Endothelial cell of umbilical vein (primary cell): ENCODE data around the gene C1orf105. TPM values are rescaled to one million over a fixed set of nuclear protein-coding genes. Genes with fewer than 3 reads are reported as not detected.

ENCODE experiments used
- BruUV-seq: library from RNA; stranded (reverse); fragments of 400-500 nt; replicated peaks from 2 replicates; lab custom pipeline; 2021; lab: Mats Ljungman, UMichigan
- CTCF ChIA-PET: fragments of 300-600, 350-600 bp; sonication (Branson Sonifier 250); formaldehyde crosslinking; loops from one replicate; lab custom pipeline; 2021; ENCODE audit warnings: antibody characterized with exemption, inconsistent platforms; lab: Charles Lee
- POLR2A ChIA-PET: fragments of 300-600, 350-600 bp; sonication (Branson Sonifier 250); formaldehyde crosslinking; loops from one replicate; lab custom pipeline; 2021; ENCODE audit warnings: antibody characterized with exemption, inconsistent platforms; lab: Charles Lee
- DNase-seq: peaks from one replicate; pipeline ENCODE4 v3.0.0-alpha.2; 2011; ENCODE audit warnings: low read depth, low spot score
- FAIRE-seq: peaks from 2 replicates; lab custom pipeline; 2011; peaks lifted over from hg19 to GRCh38; lab: Jason Lieb, UNC
- H2AFZ ChIP-seq: 2 replicates; pipeline ENCODE4 v1.6.0; 2012; ENCODE audit warnings: low read depth, low read length, control low read depth, inconsistent platforms
- H3K27ac ChIP-seq: 2 replicates; pipeline ENCODE4 v1.5.1; 2011; ENCODE audit warnings: low read depth, mild to moderate bottlenecking, control low read depth, low read length, moderate library complexity; ENCODE audit not compliant: insufficient read depth
- H3K27me3 ChIP-seq, 2 experiments: 2 replicates each; pipeline versions ENCODE4 v1.6.0 to v1.6.1; 2011; ENCODE audit warnings: low read length in 2 of 2, mixed read lengths in 1 of 2; ENCODE audit not compliant: control insufficient read depth in 2 of 2, insufficient read depth in 2 of 2
- H3K36me3 ChIP-seq, 2 experiments: 2 replicates in 1 of 2; 3 replicates in 1 of 2; pipeline ENCODE4 v1.5.1; 2011; ENCODE audit warnings: low read length in 2 of 2, mild to moderate bottlenecking in 1 of 2, moderate library complexity in 1 of 2; ENCODE audit not compliant: control insufficient read depth in 2 of 2, insufficient read depth in 2 of 2; ENCODE audit errors: extremely low read depth in 1 of 2
- H3K4me1 ChIP-seq: 3 replicates; pipeline ENCODE4 v1.5.1; 2011; ENCODE audit warnings: mild to moderate bottlenecking, low read length; ENCODE audit not compliant: control insufficient read depth, insufficient read depth; ENCODE audit errors: extremely low read depth
- H3K4me2 ChIP-seq: 2 replicates; pipeline ENCODE4 v1.6.1; 2011; ENCODE audit warnings: low read length, control low read depth, mixed read lengths; ENCODE audit not compliant: insufficient read depth
- H3K4me3 ChIP-seq, 3 experiments: fragments of 200-600 bp in 1 of 3; sonication (generic), shearing (Covaris generic) in 1 of 3; replicated peaks in 1 of 3; 2 replicates each; pipeline ENCODE4 v1.5.1; 2011 to 2016; ENCODE audit warnings: control low read depth in 3 of 3, low read length in 3 of 3, mild to moderate bottlenecking in 2 of 3, inconsistent platforms in 1 of 3, low read depth in 1 of 3, moderate library complexity in 1 of 3; ENCODE audit not compliant: insufficient read depth in 1 of 3
- H3K79me2 ChIP-seq: 2 replicates; pipeline ENCODE4 v1.6.0; 2012; ENCODE audit warnings: low read length, inconsistent platforms; ENCODE audit not compliant: control insufficient read depth, insufficient read depth
- H3K9ac ChIP-seq: replicated peaks from 2 replicates; pipeline ENCODE3; 2011; ENCODE audit warnings: low read length, control low read depth; ENCODE audit not compliant: insufficient read depth; ENCODE audit errors: extremely low read depth
- H3K9me1 ChIP-seq: replicated peaks from 3 replicates; pipeline ENCODE4 v1.6.0; 2011; ENCODE audit warnings: mild to moderate bottlenecking, low read length; ENCODE audit not compliant: control insufficient read depth, insufficient read depth; ENCODE audit errors: extremely low read depth
- H3K9me3 ChIP-seq: replicated peaks from 2 replicates; pipeline ENCODE4 v1.5.1; 2012; ENCODE audit warnings: low read length, inconsistent platforms; ENCODE audit not compliant: control insufficient read depth, insufficient read depth
- H4K20me1 ChIP-seq: replicated peaks from 2 replicates; pipeline ENCODE3; 2011; ENCODE audit warnings: mild to moderate bottlenecking, low read length; ENCODE audit not compliant: control insufficient read depth, insufficient read depth; ENCODE audit errors: extremely low read depth
- CTCF ChIP-seq, 2 donors: IDR thresholded peaks; 1 replicate in 1 of 2; 2 replicates in 1 of 2; pipeline ENCODE4 v1.5.1; 2011; ENCODE audit warnings: low read length in 2 of 2, mild to moderate bottlenecking in 2 of 2, moderate library complexity in 2 of 2, control low read depth in 1 of 2, inconsistent platforms in 1 of 2, low read depth in 1 of 2; ENCODE audit not compliant: insufficient read depth in 1 of 2; ENCODE audit errors: extremely low read depth in 1 of 2
- EZH2 ChIP-seq: IDR thresholded peaks from 2 replicates; pipeline ENCODE4 v1.6.1; 2012; ENCODE audit warnings: borderline replicate concordance, low read depth, mild to moderate bottlenecking, moderate library complexity, low read length, inconsistent platforms; ENCODE audit not compliant: severe bottlenecking
- FOS ChIP-seq: IDR thresholded peaks from 2 replicates; pipeline ENCODE4 v1.6.1; 2011; ENCODE audit warnings: mild to moderate bottlenecking, low read length, moderate library complexity, borderline replicate concordance; ENCODE audit not compliant: insufficient read depth
- GATA2 ChIP-seq: IDR thresholded peaks from 2 replicates; pipeline ENCODE4 v1.7.0; 2011; ENCODE audit warnings: low read depth, mild to moderate bottlenecking, moderate library complexity, mixed read lengths, low read length; ENCODE audit not compliant: insufficient read length, insufficient read depth
- JUN ChIP-seq: IDR thresholded peaks from 2 replicates; pipeline ENCODE4 v1.6.1; 2011; ENCODE audit warnings: borderline replicate concordance, low read depth; ENCODE audit not compliant: insufficient read length, insufficient read depth
- MAX ChIP-seq: IDR thresholded peaks from 2 replicates; pipeline ENCODE4 v1.6.1; 2011; ENCODE audit not compliant: insufficient read depth, insufficient read length
- MYC ChIP-seq: IDR thresholded peaks from one replicate; pipeline ENCODE4 v1.6.1; 2011; ENCODE audit warnings: mild to moderate bottlenecking, low read depth, low read length
- POLR2A ChIP-seq: IDR thresholded peaks from 2 replicates; pipeline ENCODE4 v1.6.1; 2012; ENCODE audit warnings: low read depth, mild to moderate bottlenecking, control low read depth, low read length
- POLR2AphosphoS5 ChIP-seq: IDR thresholded peaks from 2 replicates; pipeline ENCODE4 v1.6.1; 2012; ENCODE audit warnings: low read depth, mild to moderate bottlenecking, control low read depth, low read length, moderate library complexity; ENCODE audit not compliant: insufficient read depth
- dilution Hi-C: fragments of 300-500 bp; cut with MboI; formaldehyde crosslinking; loops from one replicate; pipeline ENCODE4 v1.15.0; 2019; ENCODE audit warnings: low sequenced_read_pairs; ENCODE audit not compliant: extremely low pct_ligation_motif_present
- intact Hi-C: fragments of 100-400 bp; cut with micrococcal nuclease; formaldehyde crosslinking; loops from one replicate; pipeline ENCODE4 v1.10.0; 2022
- polyA plus RNA-seq, 4 experiments: library from polyadenylated mRNA; depleted of rRNA in 3 of 4; stranded (reverse) in 3 of 4; unstranded in 1 of 4; fragments of >200 nt; gene quantifications; 2 replicates each; pipeline versions ENCODE4 v1.2.1 to v1.2.3, GENCODE V29; 2011 to 2012; ENCODE audit warnings: missing spikeins in 1 of 4
- total RNA-seq: library from RNA; stranded (reverse); gene quantifications from 2 replicates; pipeline ENCODE4 v1.2.3, GENCODE V29; 2021

C1orf105 gene
- total and polyA plus RNA-seq, 2 donors (not counting 3 experiments of a cell fraction or from before 2014, with no cell fraction given), result not detected

- peaks cover 0 to 3% of the 10 kb centered on the region in 2 experiments for H3K27me3 ChIP-seq
- H3K4me1 ChIP-seq, result no peaks in the 10 kb centered on the region
- BruUV-seq, result no TSS peak
- H3K4me3 ChIP-seq, result no peak overlapping the region
- ChIA-PET CTCF (interaction anchor here (0.9 kb wide), 1 partner anchor 813 kb away, joined by 3 read pairs; no protein-coding TSS in a partner anchor), POLR2A (no interaction called here)
- no peak overlapping the region for H3K27ac ChIP-seq
- dilution Hi-C loops, result no loop called here
- no peak overlapping the region for H3K4me2 ChIP-seq
- intact Hi-C loops, result no loop called here
- H3K36me3 ChIP-seq, result no peaks in the 10 kb centered on the region
- FAIRE-seq (no peak), DNase-seq (no peak)
- no peaks in the 10 kb centered on the region for H3K9me3 ChIP-seq
- H3K79me2 ChIP-seq, result no peaks in the 10 kb centered on the region
- H2AFZ ChIP-seq, result no peak overlapping the region
- H3K9ac ChIP-seq, result no peak overlapping the region
- no peaks in the 10 kb centered on the region for H3K9me1 ChIP-seq
- TF ChIP-seq GATA2, result no peak
- no peak for TF ChIP-seq MYC
- no peak for TF ChIP-seq FOS
- no peaks in the 10 kb centered on the region for H4K20me1 ChIP-seq
Measured at GRCh38 chr1:172457479-172458130, 37.1 kb downstream of the C1orf105 start.

- DNase-seq (no peak), FAIRE-seq (no peak)
- Histone ChIP-seq H3K27ac (no peak overlapping the region), H2AFZ (no peak overlapping the region), H3K79me2 (no peaks in the 10 kb centered on the region), H3K4me3 (no peak overlapping the region), H3K27me3 (peaks cover 0 to 3% of the 10 kb centered on the region in 2 experiments), H3K4me1 (no peaks in the 10 kb centered on the region), H3K36me3 (no peaks in the 10 kb centered on the region), H3K9me3 (no peaks in the 10 kb centered on the region), H3K4me2 (no peak overlapping the region), H3K9ac (no peak overlapping the region), H4K20me1 (no peaks in the 10 kb centered on the region), H3K9me1 (no peaks in the 10 kb centered on the region)
- intact Hi-C loops, result no loop called here
- dilution Hi-C loops, result no loop called here
- ChIA-PET POLR2A (no interaction called here), CTCF (interaction anchor here (0.8 to 2.5 kb wide), 2 partner anchors 9 to 260 kb away, joined by 3 to 9 read pairs; no protein-coding TSS in a partner anchor)
- no TSS peak for BruUV-seq
- TF ChIP-seq MAX, result no peak
- no peak for TF ChIP-seq POLR2AphosphoS5
- TF ChIP-seq CTCF (IDR thresholded peaks at IDR 0.05; ENCODE audit: extremely low read depth in 1 of 2, insufficient read depth in 1 of 2, low read depth in 1 of 2, low read length in 2 of 2), result no peak
- TF ChIP-seq EZH2, result no peak
- TF ChIP-seq GATA2, result no peak
- no peak for TF ChIP-seq POLR2A
- TF ChIP-seq FOS, result no peak
- TF ChIP-seq MYC, result no peak
- no peak for TF ChIP-seq JUN
Measured at GRCh38 chr1:172460177-172460576, 39.7 kb downstream of the C1orf105 start.
